H9 (cell line): ENCODE results near the gene MUS81. TPM values are rescaled to one million over a fixed set of nuclear protein-coding genes. Genes with fewer than 3 reads are reported as not detected.

Experiments
- DNase-seq: peaks from one replicate; pipeline ENCODE4 v3.0.0-alpha.2; 2017
- H2AFZ ChIP-seq: one replicate; pipeline ENCODE4 v1.6.1; 2013; ENCODE audit warnings: mild to moderate bottlenecking, low read length, control low read depth, moderate library complexity
- H2AK5ac ChIP-seq: 2 replicates; pipeline ENCODE4 v1.6.1; 2013; ENCODE audit warnings: low read length, control low read depth, mixed read lengths; ENCODE audit not compliant: insufficient read length
- H2BK120ac ChIP-seq: one replicate; pipeline ENCODE4 v1.6.1; 2013; ENCODE audit warnings: low read depth, mild to moderate bottlenecking, low read length, control low read depth, inconsistent platforms; ENCODE audit not compliant: poor library complexity, severe bottlenecking
- H2BK12ac ChIP-seq: 2 replicates; pipeline ENCODE4 v1.6.1; 2013; ENCODE audit warnings: low read length, control low read depth, mixed read lengths, low read depth; ENCODE audit not compliant: insufficient read length
- H2BK15ac ChIP-seq: 2 replicates; pipeline ENCODE4 v1.6.1; 2013; ENCODE audit warnings: low read depth, low read length, control low read depth
- H2BK20ac ChIP-seq: one replicate; pipeline ENCODE4 v1.6.1; 2013; ENCODE audit warnings: low read depth, mild to moderate bottlenecking, low read length, control low read depth, inconsistent platforms; ENCODE audit not compliant: poor library complexity, severe bottlenecking
- H2BK5ac ChIP-seq: 2 replicates; pipeline ENCODE4 v1.6.1; 2013; ENCODE audit warnings: low read length, control low read depth, mixed read lengths; ENCODE audit not compliant: insufficient read length
- H3K14ac ChIP-seq: 2 replicates; pipeline ENCODE4 v1.6.1; 2013; ENCODE audit warnings: low read length, control low read depth; ENCODE audit not compliant: insufficient read depth
- H3K18ac ChIP-seq: 2 replicates; pipeline ENCODE4 v1.6.1; 2013; ENCODE audit warnings: low read depth, mild to moderate bottlenecking, mixed read lengths, low read length, control low read depth; ENCODE audit not compliant: insufficient read length
- H3K23ac ChIP-seq: 2 replicates; pipeline ENCODE4 v1.6.1; 2013; ENCODE audit warnings: low read length, control low read depth, mixed read lengths, low read depth; ENCODE audit not compliant: insufficient read length
- H3K23me2 ChIP-seq: 2 replicates; pipeline ENCODE4 v1.6.1; 2013; ENCODE audit warnings: low read depth, mild to moderate bottlenecking, mixed read lengths, low read length, control low read depth; ENCODE audit not compliant: insufficient read length, poor library complexity, severe bottlenecking
- H3K27ac ChIP-seq: 2 replicates; pipeline ENCODE4 v1.5.1; 2013; ENCODE audit warnings: low read length, control low read depth, mixed read lengths, low read depth; ENCODE audit not compliant: insufficient read length
- H3K27me3 ChIP-seq: 2 replicates; pipeline ENCODE4 v1.6.1; 2013; ENCODE audit warnings: low read length, control low read depth, inconsistent platforms; ENCODE audit not compliant: insufficient read depth
- H3K4ac ChIP-seq: 2 replicates; pipeline ENCODE4 v1.6.1; 2013; ENCODE audit warnings: low read depth, mild to moderate bottlenecking, control low read depth, inconsistent platforms, low read length, moderate library complexity
- H3K4me1 ChIP-seq: 2 replicates; pipeline ENCODE4 v1.6.1; 2013; ENCODE audit warnings: low read length, control low read depth, inconsistent platforms; ENCODE audit not compliant: insufficient read depth
- H3K4me2 ChIP-seq: 2 replicates; pipeline ENCODE4 v1.6.1; 2013; ENCODE audit warnings: low read length, control low read depth, mixed read lengths; ENCODE audit not compliant: insufficient read length, insufficient read depth
- H3K56ac ChIP-seq: 2 replicates; pipeline ENCODE4 v1.6.1; 2013; ENCODE audit warnings: low read depth, mild to moderate bottlenecking, mixed read lengths, low read length, control low read depth; ENCODE audit not compliant: insufficient read length
- H3K79me1 ChIP-seq: 2 replicates; pipeline ENCODE4 v1.6.1; 2013; ENCODE audit warnings: low read depth, mild to moderate bottlenecking, moderate library complexity, low read length, control low read depth, inconsistent platforms; ENCODE audit not compliant: insufficient read depth, poor library complexity, severe bottlenecking
- H3K79me2 ChIP-seq: 2 replicates; pipeline ENCODE4 v1.6.1; 2013; ENCODE audit warnings: low read length, control low read depth, inconsistent platforms; ENCODE audit not compliant: insufficient read depth
- H3K9ac ChIP-seq: 2 replicates; pipeline ENCODE4 v1.6.1; 2013; ENCODE audit warnings: low read length, control low read depth, mixed read lengths; ENCODE audit not compliant: insufficient read length; ENCODE audit errors: extremely low read depth
- H3K9me3 ChIP-seq: one replicate; pipeline ENCODE4 v1.6.1; 2013; ENCODE audit warnings: low read depth, low read length, inconsistent platforms; ENCODE audit not compliant: control insufficient read depth
- H3T11ph ChIP-seq: one replicate; pipeline ENCODE4 v1.6.1; 2013; ENCODE audit warnings: mild to moderate bottlenecking, low read length, control low read depth, inconsistent platforms
- H4K20me1 ChIP-seq: one replicate; pipeline ENCODE4 v1.6.1; 2013; ENCODE audit not compliant: control insufficient read depth, insufficient read length, insufficient read depth
- H4K5ac ChIP-seq: 2 replicates; pipeline ENCODE4 v1.6.1; 2013; ENCODE audit warnings: low read depth, mild to moderate bottlenecking, mixed read lengths, low read length, control low read depth; ENCODE audit not compliant: insufficient read length
- H4K8ac ChIP-seq: replicated peaks from 2 replicates; pipeline ENCODE4 v1.6.1; 2013; ENCODE audit warnings: low read length, control low read depth, mixed read lengths, low read depth; ENCODE audit not compliant: insufficient read length
- H4K91ac ChIP-seq: 2 replicates; pipeline ENCODE4 v1.6.1; 2013; ENCODE audit warnings: low read depth, mild to moderate bottlenecking, moderate library complexity, mixed read lengths, low read length, control low read depth; ENCODE audit not compliant: insufficient read length
- H3K27ac Mint-ChIP-seq, 3 experiments: 2 replicates in 2 of 3; 3 replicates in 1 of 3; pipeline ENCODE4 v1.8.0; 2020 to 2021; ENCODE audit warnings: mixed read lengths in 3 of 3, mild to moderate bottlenecking in 1 of 3, moderate library complexity in 1 of 3
- H3K27me3 Mint-ChIP-seq: 2 replicates; pipeline ENCODE4 v1.8.0; 2021; ENCODE audit warnings: low read depth, mild to moderate bottlenecking, moderate library complexity, mixed read lengths
- H3K36me3 Mint-ChIP-seq, 3 experiments: 2 replicates in 2 of 3; 3 replicates in 1 of 3; pipeline ENCODE4 v1.8.0; 2020 to 2021; ENCODE audit warnings: low read depth in 3 of 3, mixed read lengths in 3 of 3; ENCODE audit not compliant: insufficient read depth in 1 of 3
- H3K4me1 Mint-ChIP-seq, 2 experiments: 2 replicates each; pipeline ENCODE4 v1.8.0; 2020; ENCODE audit warnings: mixed read lengths in 2 of 2
- H3K4me3 Mint-ChIP-seq, 2 experiments: 2 replicates in 1 of 2; 3 replicates in 1 of 2; pipeline ENCODE4 v1.8.0; 2020 to 2021; ENCODE audit warnings: mild to moderate bottlenecking in 2 of 2, mixed read lengths in 2 of 2, moderate library complexity in 1 of 2
- H3K9me3 Mint-ChIP-seq, 2 experiments: 2 replicates in 1 of 2; 3 replicates in 1 of 2; pipeline ENCODE4 v1.8.0; 2020; ENCODE audit warnings: mild to moderate bottlenecking in 2 of 2, mixed read lengths in 2 of 2, moderate library complexity in 1 of 2
- CTCF ChIP-seq: fragments of 200-600 bp; sonication (generic); conservative IDR thresholded peaks from 3 replicates; pipeline ENCODE4 v1.8.0; 2021; ENCODE audit warnings: antibody characterized with exemption, mild to moderate bottlenecking
- WGBS: extraction: QIAGEN DNeasy Blood & Tissue Kit; methylation state at CpG from one replicate; pipeline ENCODE4 v1.1.7; 2013; ENCODE audit warnings: missing lambda C conversion rate, low lambda C conversion rate, mixed read lengths; ENCODE audit not compliant: insufficient read length; ENCODE audit errors: extremely low coverage; 5-methylcytosine and 5-hydroxymethylcytosine counted together
- total RNA-seq: library from RNA; stranded (reverse); gene quantifications from 2 replicates; pipeline ENCODE4 v1.2.1, GENCODE V29; 2021

MUS81 gene
- total RNA-seq, 1 experiment from 2014 or later = 49.2 TPM

- Histone ChIP-seq H3K4ac (no peak overlapping the region), H3K9ac (no peak overlapping the region), H3K79me1 (no peaks in the 10 kb centered on the region), H3K18ac (no peak overlapping the region), H3K23ac (no peak overlapping the region), H3T11ph (no peak overlapping the region), H2BK12ac (no peak overlapping the region), H3K14ac (no peak overlapping the region), H4K5ac (no peak overlapping the region), H3K27ac (no peak overlapping the region), H4K20me1 (no peaks in the 10 kb centered on the region), H3K79me2 (no peaks in the 10 kb centered on the region), H2AFZ (no peak overlapping the region), H3K23me2 (no peaks in the 10 kb centered on the region), H4K91ac (no peak overlapping the region), H3K27me3 (no peaks in the 10 kb centered on the region), H2BK5ac (no peak overlapping the region), H2AK5ac (no peak overlapping the region), H3K56ac (no peak overlapping the region), H2BK120ac (no peak overlapping the region), H4K8ac (no peak overlapping the region), H3K4me2 (no peak overlapping the region), H2BK15ac (no peak overlapping the region), H3K9me3 (no peaks in the 10 kb centered on the region), H2BK20ac (no peak overlapping the region), H3K4me1 (no peaks in the 10 kb centered on the region)
- WGBS = no CpG with 5 or more reads among the region's 4 CpGs
- H3K4me3 Mint-ChIP-seq = no peak overlapping the region
- H3K9me3 Mint-ChIP-seq = no peaks in the 10 kb centered on the region
- no peaks in the 10 kb centered on the region for H3K36me3 Mint-ChIP-seq
- DNase-seq = no peak
- peaks cover 7% of the 10 kb centered on the region for H3K27me3 Mint-ChIP-seq
- H3K27ac Mint-ChIP-seq = no peak overlapping the region
- H3K4me1 Mint-ChIP-seq = no peaks in the 10 kb centered on the region
- no peak for TF ChIP-seq CTCF
Measured at GRCh38 chr11:65842144-65842543, 18.1 kb upstream of the MUS81 start.
